Measurements from ENCODE around the gene NFIA. TPM values are rescaled to one million over a fixed set of nuclear protein-coding genes. Genes with fewer than 3 reads are reported as not detected.

The NFIA gene
- total and polyA plus RNA-seq, 4 experiments from 2014 or later = 5.1 to 7.3 (median 6.7) TPM

- Mint-ChIP-seq H3K27ac (no peak overlapping the region), H3K4me3 (no peak overlapping the region), H3K9me3 (no peaks in the 10 kb centered on the region), H3K4me1 (no peaks in the 10 kb centered on the region), H3K36me3 (no peaks in the 10 kb centered on the region), H3K27me3 (no peaks in the 10 kb centered on the region)
- no peak for DNase-seq
- Histone ChIP-seq H3K4me3 (ENCODE audit: low read length in 2 of 2) (no peak overlapping the region), H3K9me3 (ENCODE audit: control insufficient read depth in 1 of 2, low read length in 2 of 2) (no peaks in the 10 kb centered on the region), H3K36me3 (ENCODE audit: insufficient read depth, low read length) (no peaks in the 10 kb centered on the region), H3K27ac (ENCODE audit: low read depth, low read length) (no peak overlapping the region), H3K27me3 (ENCODE audit: insufficient read depth, low read length) (no peaks in the 10 kb centered on the region), H3K4me1 (ENCODE audit: insufficient read depth, low read length) (no peaks in the 10 kb centered on the region)
- intact Hi-C loops (cut with micrococcal nuclease) = no loop called here
- CTCF ChIA-PET (ENCODE audit: partially characterized antibody) = no interaction called here
- POLR2A ChIA-PET (ENCODE audit: partially characterized antibody) = no interaction called here
Measured at GRCh38 chr1:61441723-61442262, 359.4 kb downstream of the NFIA start.

GRCh38 chr1:61442544-61442943 lies 360.2 kb downstream of the NFIA start:
- Histone ChIP-seq H3K27ac (ENCODE audit: low read depth, low read length) (no peak overlapping the region), H3K4me1 (ENCODE audit: insufficient read depth, low read length) (no peaks in the 10 kb centered on the region), H3K9me3 (ENCODE audit: control insufficient read depth in 1 of 2, low read length in 2 of 2) (no peaks in the 10 kb centered on the region), H3K4me3 (ENCODE audit: low read length in 2 of 2) (no peak overlapping the region), H3K36me3 (ENCODE audit: insufficient read depth, low read length) (no peaks in the 10 kb centered on the region), H3K27me3 (ENCODE audit: insufficient read depth, low read length) (no peaks in the 10 kb centered on the region)
- no peaks in the 10 kb centered on the region for H3K4me1 Mint-ChIP-seq
- no peak overlapping the region for H3K4me3 Mint-ChIP-seq
- CTCF ChIA-PET (ENCODE audit: partially characterized antibody) = no interaction called here
- intact Hi-C loops (cut with micrococcal nuclease) = no loop called here
- H3K27me3 Mint-ChIP-seq = no peaks in the 10 kb centered on the region
- DNase-seq = no peak
- POLR2A ChIA-PET (ENCODE audit: partially characterized antibody) = no interaction called here
- no peaks in the 10 kb centered on the region for H3K36me3 Mint-ChIP-seq
- no peaks in the 10 kb centered on the region for H3K9me3 Mint-ChIP-seq
- H3K27ac Mint-ChIP-seq = no peak overlapping the region

- no peaks in the 10 kb centered on the region for H3K36me3 ChIP-seq (ENCODE audit: insufficient read depth, low read length)
- no peaks in the 10 kb centered on the region for H3K9me3 ChIP-seq (ENCODE audit: control insufficient read depth in 1 of 2, low read length in 2 of 2)
- intact Hi-C loops (cut with micrococcal nuclease) = no loop called here
- Mint-ChIP-seq H3K4me3 (no peak overlapping the region), H3K4me1 (no peaks in the 10 kb centered on the region), H3K9me3 (no peaks in the 10 kb centered on the region), H3K27me3 (no peaks in the 10 kb centered on the region), H3K36me3 (no peaks in the 10 kb centered on the region), H3K27ac (no peak overlapping the region)
- DNase-seq = no peak
- CTCF ChIA-PET (ENCODE audit: partially characterized antibody) = no interaction called here
- POLR2A ChIA-PET (ENCODE audit: partially characterized antibody) = no interaction called here
- no peak overlapping the region for H3K4me3 ChIP-seq (ENCODE audit: low read length in 2 of 2)
- H3K27ac ChIP-seq (ENCODE audit: low read depth, low read length) = no peak overlapping the region
- H3K27me3 ChIP-seq (ENCODE audit: insufficient read depth, low read length) = no peaks in the 10 kb centered on the region
- H3K4me1 ChIP-seq (ENCODE audit: insufficient read depth, low read length) = no peaks in the 10 kb centered on the region
Measured at GRCh38 chr1:61444288-61444687, 361.9 kb downstream of the NFIA start.

- Histone ChIP-seq H3K4me3 (ENCODE audit: low read length in 2 of 2) (no peak overlapping the region), H3K4me1 (ENCODE audit: insufficient read depth, low read length) (no peaks in the 10 kb centered on the region), H3K27me3 (ENCODE audit: insufficient read depth, low read length) (no peaks in the 10 kb centered on the region), H3K27ac (ENCODE audit: low read depth, low read length) (no peak overlapping the region), H3K36me3 (ENCODE audit: insufficient read depth, low read length) (no peaks in the 10 kb centered on the region), H3K9me3 (ENCODE audit: control insufficient read depth in 1 of 2, low read length in 2 of 2) (no peaks in the 10 kb centered on the region)
- H3K9me3 Mint-ChIP-seq = no peaks in the 10 kb centered on the region
- no peaks in the 10 kb centered on the region for H3K36me3 Mint-ChIP-seq
- H3K27ac Mint-ChIP-seq = no peak overlapping the region
- CTCF ChIA-PET (ENCODE audit: partially characterized antibody) = no interaction called here
- H3K27me3 Mint-ChIP-seq = no peaks in the 10 kb centered on the region
- no peaks in the 10 kb centered on the region for H3K4me1 Mint-ChIP-seq
- intact Hi-C loops (cut with micrococcal nuclease) = no loop called here
- DNase-seq = no peak
- POLR2A ChIA-PET (ENCODE audit: partially characterized antibody) = no interaction called here
- no peak overlapping the region for H3K4me3 Mint-ChIP-seq
Measured at GRCh38 chr1:61445269-61445825, 363.0 kb downstream of the NFIA start.

- Mint-ChIP-seq H3K27me3 (no peaks in the 10 kb centered on the region), H3K4me3 (no peak overlapping the region), H3K9me3 (no peaks in the 10 kb centered on the region), H3K27ac (no peak overlapping the region), H3K4me1 (no peaks in the 10 kb centered on the region), H3K36me3 (no peaks in the 10 kb centered on the region)
- Histone ChIP-seq H3K27ac (ENCODE audit: low read depth, low read length) (no peak overlapping the region), H3K4me3 (ENCODE audit: low read length in 2 of 2) (no peak overlapping the region), H3K9me3 (ENCODE audit: control insufficient read depth in 1 of 2, low read length in 2 of 2) (no peaks in the 10 kb centered on the region), H3K4me1 (ENCODE audit: insufficient read depth, low read length) (no peaks in the 10 kb centered on the region), H3K27me3 (ENCODE audit: insufficient read depth, low read length) (no peaks in the 10 kb centered on the region), H3K36me3 (ENCODE audit: insufficient read depth, low read length) (no peaks in the 10 kb centered on the region)
- POLR2A ChIA-PET (ENCODE audit: partially characterized antibody) = no interaction called here
- CTCF ChIA-PET (ENCODE audit: partially characterized antibody) = no interaction called here
- no peak for DNase-seq
- intact Hi-C loops (cut with micrococcal nuclease) = no loop called here
Measured at GRCh38 chr1:61446531-61446991, 364.2 kb downstream of the NFIA start.

GRCh38 chr1:61447106-61447967 lies 365.0 kb downstream of the NFIA start:
- Mint-ChIP-seq H3K27me3 (no peaks in the 10 kb centered on the region), H3K36me3 (no peaks in the 10 kb centered on the region), H3K4me1 (peaks cover 0 to 1% (median 0%) of the 10 kb centered on the region in 4 donors), H3K4me3 (no peak overlapping the region), H3K27ac (no peak overlapping the region), H3K9me3 (no peaks in the 10 kb centered on the region)
- ChIA-PET CTCF (ENCODE audit: partially characterized antibody) (interaction anchor here (2.2 kb wide), 1 partner anchor 397 kb away, joined by 8 read pairs; no protein-coding TSS in a partner anchor), POLR2A (ENCODE audit: partially characterized antibody) (no interaction called here)
- Histone ChIP-seq H3K4me1 (ENCODE audit: insufficient read depth, low read length) (no peaks in the 10 kb centered on the region), H3K9me3 (ENCODE audit: control insufficient read depth in 1 of 2, low read length in 2 of 2) (no peaks in the 10 kb centered on the region), H3K4me3 (ENCODE audit: low read length in 2 of 2) (no peak overlapping the region), H3K36me3 (ENCODE audit: insufficient read depth, low read length) (no peaks in the 10 kb centered on the region), H3K27ac (ENCODE audit: low read depth, low read length) (no peak overlapping the region), H3K27me3 (ENCODE audit: insufficient read depth, low read length) (no peaks in the 10 kb centered on the region)
- intact Hi-C loops (cut with micrococcal nuclease) = no loop called here
- no peak for DNase-seq

GRCh38 chr1:61447968-61448430 lies 365.6 kb downstream of the NFIA start:
- Histone ChIP-seq H3K27ac (ENCODE audit: low read depth, low read length) (no peak overlapping the region), H3K4me3 (ENCODE audit: low read length in 2 of 2) (no peak overlapping the region), H3K36me3 (ENCODE audit: insufficient read depth, low read length) (no peaks in the 10 kb centered on the region), H3K27me3 (ENCODE audit: insufficient read depth, low read length) (no peaks in the 10 kb centered on the region), H3K9me3 (ENCODE audit: control insufficient read depth in 1 of 2, low read length in 2 of 2) (no peaks in the 10 kb centered on the region), H3K4me1 (ENCODE audit: insufficient read depth, low read length) (no peaks in the 10 kb centered on the region)
- H3K36me3 Mint-ChIP-seq = no peaks in the 10 kb centered on the region
- POLR2A ChIA-PET (ENCODE audit: partially characterized antibody) = no interaction called here
- no peak overlapping the region for H3K27ac Mint-ChIP-seq
- intact Hi-C loops (cut with micrococcal nuclease) = no loop called here
- no peaks in the 10 kb centered on the region for H3K27me3 Mint-ChIP-seq
- CTCF ChIA-PET (ENCODE audit: partially characterized antibody) = interaction anchor here (2.2 kb wide), 1 partner anchor 398 kb away, joined by 8 read pairs; no protein-coding TSS in a partner anchor
- no peaks in the 10 kb centered on the region for H3K9me3 Mint-ChIP-seq
- no peak overlapping the region for H3K4me3 Mint-ChIP-seq
- DNase-seq = no peak
- peaks cover 1 to 3% (median 2%) of the 10 kb centered on the region in 4 donors for H3K4me1 Mint-ChIP-seq

All from CD4-positive, alpha-beta memory T cell (primary cell).